PC-9 (cell line): ENCODE measurements around the gene NMNAT2.

Source experiments
- CTCF ChIP-seq: fragments of 200-600 bp; sonication (generic); conservative IDR thresholded peaks from 2 replicates; pipeline ENCODE4 v1.6.1; 2017; ENCODE audit warnings: mixed run types, antibody characterized with exemption, mild to moderate bottlenecking, moderate library complexity
- EZH2 ChIP-seq: fragments of 200-600 bp; sonication (generic); IDR thresholded peaks from 2 replicates; pipeline ENCODE4 v1.8.0; 2017; ENCODE audit warnings: antibody characterized with exemption, low read depth

- TF ChIP-seq EZH2 (no peak), CTCF (no peak)
Observed at GRCh38 chr1:183349201-183349711, 68.9 kb downstream of the NMNAT2 start.
